ENCODE data around the gene LPAR1.
"Not testable (repeated sequence)": the region's sequence is repeated elsewhere in the genome, so short reads cannot be mapped to it uniquely, and the experiment has no call there.

GRCh38 chr9:110826400-110826799, 211.9 kb downstream of the LPAR1 start:
- not testable (repeated sequence) for TF ChIP-seq POLR2A (IDR thresholded peaks at IDR 0.05; ENCODE audit: low read depth, low read length); TAF1 (IDR thresholded peaks at IDR 0.05; ENCODE audit: borderline replicate concordance, low read depth, low read length)
